GM18868 (cell line): ENCODE results near the gene SYNCRIP.
A peak's percentile ranks its signal among the peaks of the same experiment; 100 is the strongest.
"Not testable (repeated sequence)": the region's sequence is repeated elsewhere in the genome, so short reads cannot be mapped to it uniquely, and the experiment has no call there.

Experiments used
- ATAC-seq: cut with Tn5 transposase; IDR thresholded peaks from one replicate; pipeline ENCODE4 v1.9.1; 2021; ENCODE audit warnings: mild to moderate bottlenecking, moderate library complexity; ENCODE audit not compliant: unreplicated experiment

SYNCRIP gene

GRCh38 chr6:85670573-85670972 lies 27.9 kb upstream of the SYNCRIP start:
- ATAC-seq = no peak

DNA sequence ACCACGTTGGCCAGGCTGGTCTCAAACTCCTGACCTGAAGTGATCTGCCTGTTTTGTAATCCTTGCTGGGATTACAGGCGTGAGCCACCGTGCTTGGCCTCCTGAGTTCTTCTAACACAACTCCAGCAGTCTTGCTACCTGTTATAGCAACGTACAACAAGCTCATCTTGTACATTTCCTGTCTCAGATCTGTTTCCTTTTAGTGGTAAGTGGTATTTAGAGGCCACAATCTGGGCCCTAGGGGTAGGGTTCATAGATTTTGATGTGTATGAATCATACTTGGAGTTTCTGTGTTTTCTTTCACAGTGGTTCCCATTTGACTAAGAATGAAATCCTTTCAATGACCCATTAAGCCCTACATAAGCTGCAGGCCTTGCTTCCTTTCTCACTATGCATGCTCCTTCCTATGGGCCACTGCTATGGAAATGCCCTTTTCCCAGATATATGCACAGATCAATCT lies 27.1 kb upstream of the SYNCRIP start:
- peak; percentile 96 for ATAC-seq

DNA sequence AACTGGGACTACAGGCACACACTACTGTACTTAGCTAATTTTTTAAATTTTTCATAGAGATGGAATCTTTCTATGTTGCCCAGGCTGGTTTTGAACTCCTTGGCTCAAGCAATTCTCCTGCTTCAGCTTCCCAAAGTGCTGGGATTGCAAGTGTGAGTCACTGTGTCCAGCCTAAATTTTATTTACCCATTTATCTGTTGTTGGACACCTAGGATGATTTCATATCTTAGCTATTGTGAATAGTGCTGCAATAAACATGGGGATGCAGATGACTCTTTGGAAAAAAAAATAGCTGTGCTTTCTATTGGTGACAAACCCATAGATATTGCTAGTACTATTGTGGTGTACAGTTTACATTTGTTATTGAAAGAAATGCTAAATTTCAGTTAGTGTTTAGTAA lies 19.6 kb upstream of the SYNCRIP start:
- ATAC-seq = no peak

DNA sequence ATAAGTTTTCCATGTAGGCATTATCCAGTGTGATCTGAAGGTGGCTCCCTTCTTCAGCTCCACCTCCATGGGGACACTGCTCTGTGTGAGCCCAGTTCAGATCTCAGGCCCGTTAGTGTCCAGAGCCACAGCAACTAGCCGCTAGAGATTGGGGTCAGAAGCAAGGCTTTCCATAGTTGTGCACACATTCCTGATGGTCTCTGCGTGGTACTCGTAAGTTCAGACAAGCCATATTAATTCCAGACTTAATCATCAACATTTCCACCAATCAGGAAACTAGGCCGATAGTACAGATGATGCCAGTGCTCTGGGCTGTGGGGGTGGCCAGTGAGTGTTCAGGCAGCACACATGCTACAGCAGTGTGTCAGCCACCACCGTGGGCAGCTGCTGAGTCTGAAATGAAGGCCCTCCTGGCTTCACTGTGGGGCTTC lies 17.5 kb upstream of the SYNCRIP start:
- no peak for ATAC-seq

GRCh38 chr6:85650606-85651005 lies 7.9 kb upstream of the SYNCRIP start:
- ATAC-seq = no peak

DNA sequence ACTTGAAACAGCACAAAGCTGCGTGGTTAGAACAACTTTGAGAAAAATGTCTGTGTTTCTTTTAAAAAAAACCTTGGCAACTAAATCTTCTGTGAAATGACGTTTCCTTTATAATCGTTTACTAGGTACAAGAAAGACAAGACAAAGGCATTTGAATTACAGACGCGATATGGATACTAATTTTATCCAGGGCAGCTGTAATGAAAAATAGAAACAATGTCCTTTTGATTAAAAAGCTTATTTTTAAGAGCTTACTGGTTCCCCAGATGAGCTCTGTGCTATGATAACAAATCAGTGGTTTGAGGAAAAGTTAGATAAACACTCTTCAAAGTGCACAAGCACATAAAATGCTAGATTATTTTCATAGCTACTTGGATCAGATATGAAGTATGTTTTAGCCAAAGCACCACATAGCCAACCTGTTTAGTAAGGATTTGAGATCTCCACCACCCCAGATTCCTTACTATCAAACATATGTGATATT lies 1.6 kb upstream of the SYNCRIP start:
- ATAC-seq = no peak

GRCh38 chr6:85643537-85644278 lies 1.0 kb upstream of the SYNCRIP start:
- peak; percentile 55 for ATAC-seq

DNA sequence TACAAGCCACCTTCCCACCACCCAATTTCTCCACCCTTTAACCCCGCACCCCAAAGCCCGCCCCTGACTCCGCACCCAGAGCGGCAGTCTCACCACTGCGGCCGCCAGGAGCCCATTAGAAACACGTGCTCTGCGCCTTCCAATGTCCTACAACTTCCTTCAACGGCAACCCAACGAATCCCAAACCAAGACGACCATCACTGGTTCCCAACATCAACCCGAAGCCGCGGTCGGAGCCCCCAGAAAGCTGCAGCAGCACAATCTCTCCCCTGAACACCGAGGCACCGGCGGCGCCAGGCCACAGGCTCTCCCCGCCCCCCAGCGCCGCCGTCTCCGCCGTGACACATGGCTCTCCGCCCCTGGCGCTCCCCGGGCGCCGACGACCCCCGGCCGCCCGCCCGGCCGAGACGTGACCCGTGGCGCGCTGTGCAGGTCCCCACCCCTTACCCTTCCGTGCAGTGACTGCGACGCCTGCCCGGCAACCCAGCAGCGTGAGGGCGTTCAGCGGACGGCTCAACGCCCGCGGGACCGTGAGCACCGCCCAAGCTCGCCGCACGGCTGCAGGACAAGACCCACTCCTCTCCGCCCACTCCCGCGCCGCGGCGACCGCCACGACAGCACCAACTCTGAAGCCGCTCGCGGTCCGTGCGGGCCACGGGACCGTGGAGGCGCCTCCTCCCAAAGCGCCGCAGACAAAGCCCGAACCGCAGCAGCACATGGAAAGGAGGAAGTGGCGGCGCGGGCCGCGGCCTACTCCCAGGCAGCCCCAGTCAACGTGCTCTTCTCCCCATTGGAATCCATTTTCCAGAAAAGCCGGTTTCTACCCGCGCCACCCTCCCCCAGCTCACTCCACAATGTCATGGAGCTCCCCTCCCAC lies 551 bp downstream of the SYNCRIP start:
- ATAC-seq = no peak

DNA sequence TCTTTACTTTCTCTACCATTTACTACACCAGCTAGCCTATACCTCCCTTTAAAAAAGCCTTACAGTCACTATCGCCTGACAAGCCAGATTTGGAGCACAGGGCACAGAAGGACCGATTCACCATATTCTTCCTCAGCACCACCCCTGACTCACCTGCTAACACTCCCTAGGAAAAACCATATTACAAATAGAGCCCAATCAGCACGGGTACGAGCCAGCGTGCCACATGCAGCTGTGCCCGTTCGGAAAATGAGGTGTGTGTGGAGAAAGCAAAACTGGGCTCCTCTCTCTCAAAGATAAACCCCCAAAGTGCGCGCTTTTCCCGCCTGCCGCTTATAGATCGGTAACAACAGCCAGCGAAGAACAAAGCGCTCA lies 1.2 kb downstream of the SYNCRIP start:
- no peak for ATAC-seq

- ATAC-seq = no peak
Measured at GRCh38 chr6:85640821-85641220, 1.9 kb downstream of the SYNCRIP start.

DNA sequence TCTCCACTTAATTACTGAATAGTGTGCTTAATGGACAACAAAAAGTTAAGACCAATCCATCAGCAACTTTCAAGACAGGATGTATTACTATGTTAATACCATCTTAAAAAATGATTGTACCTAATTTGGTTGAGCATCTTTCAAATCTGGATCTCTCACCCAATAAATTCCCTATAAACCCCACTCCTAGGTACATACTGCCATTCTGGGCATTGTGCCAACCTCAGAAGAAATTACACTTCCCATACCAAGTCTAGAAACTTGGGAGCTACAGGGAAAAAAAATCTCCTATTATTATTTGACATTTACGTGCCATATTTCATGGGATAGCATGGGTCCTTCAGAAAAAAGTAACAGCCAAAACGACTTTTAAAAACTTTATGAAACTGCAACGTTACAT lies 5.1 kb downstream of the SYNCRIP start:
- no peak for ATAC-seq

GRCh38 chr6:85632164-85632942 lies 10.3 kb downstream of the SYNCRIP start:
- no peak for ATAC-seq

GRCh38 chr6:85631117-85631516 lies 11.6 kb downstream of the SYNCRIP start:
- not testable (repeated sequence) for ATAC-seq

GRCh38 chr6:85628353-85628752 lies 14.3 kb downstream of the SYNCRIP start:
- no peak for ATAC-seq

GRCh38 chr6:85620308-85620707 lies 22.4 kb downstream of the SYNCRIP start:
- no peak for ATAC-seq

DNA sequence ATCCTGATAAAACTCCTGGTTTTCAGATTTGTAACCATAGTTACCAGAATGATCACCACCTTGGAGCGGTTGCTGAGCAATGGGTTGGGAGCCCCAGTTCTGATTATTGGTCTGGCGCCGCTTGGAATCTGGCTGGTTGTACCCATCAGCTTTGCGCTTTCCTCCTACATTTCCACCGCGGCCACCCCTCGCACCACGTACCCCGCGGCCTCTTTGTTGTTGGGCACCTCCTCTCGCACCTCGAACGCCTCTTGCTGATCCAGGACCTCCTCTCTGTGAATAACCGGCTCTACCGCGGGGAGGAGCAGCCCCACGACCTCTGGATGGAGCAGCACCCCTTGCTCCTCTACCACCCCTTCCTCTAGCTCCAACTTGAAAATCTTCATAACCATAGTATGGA lies 27.9 kb downstream of the SYNCRIP start:
- no peak for ATAC-seq

DNA sequence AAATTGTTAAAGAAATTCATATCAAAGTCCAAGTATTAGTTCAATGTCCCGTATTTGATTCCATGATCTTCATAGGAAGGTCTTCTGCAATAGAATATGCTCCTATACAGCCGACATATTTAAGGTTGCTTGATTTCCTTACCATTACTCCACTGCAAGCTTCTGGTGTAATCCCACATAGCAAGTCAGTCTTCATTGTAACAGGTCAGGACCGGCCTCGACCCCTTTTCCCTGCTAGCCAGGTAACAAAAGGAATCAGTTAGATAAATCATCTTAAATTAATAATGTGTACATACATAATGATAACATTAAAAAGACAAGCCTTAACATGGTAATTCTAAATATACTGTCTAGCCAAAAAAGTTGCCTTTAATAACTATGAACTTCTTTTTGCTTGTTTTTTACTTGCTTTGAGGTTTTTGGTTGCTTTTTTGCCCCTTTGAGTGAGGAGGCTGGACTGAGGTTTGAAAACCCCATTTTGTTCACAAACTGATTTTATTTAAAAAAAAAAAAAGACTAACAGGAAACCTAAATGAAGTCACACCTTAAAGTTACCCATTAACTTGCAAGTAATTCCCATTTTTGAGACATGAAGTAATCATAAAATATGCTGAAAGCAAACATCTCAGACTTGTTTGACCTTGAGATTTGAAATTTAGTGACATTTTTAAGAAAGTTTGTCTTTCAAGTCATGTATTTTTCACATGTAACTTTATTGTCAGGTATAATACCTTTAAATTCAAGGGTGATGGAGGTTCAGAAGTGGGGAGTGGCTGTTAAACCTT lies 29.8 kb downstream of the SYNCRIP start:
- no peak for ATAC-seq

- ATAC-seq = no peak
Measured at GRCh38 chr6:85610182-85610895, 32.3 kb downstream of the SYNCRIP start.

DNA sequence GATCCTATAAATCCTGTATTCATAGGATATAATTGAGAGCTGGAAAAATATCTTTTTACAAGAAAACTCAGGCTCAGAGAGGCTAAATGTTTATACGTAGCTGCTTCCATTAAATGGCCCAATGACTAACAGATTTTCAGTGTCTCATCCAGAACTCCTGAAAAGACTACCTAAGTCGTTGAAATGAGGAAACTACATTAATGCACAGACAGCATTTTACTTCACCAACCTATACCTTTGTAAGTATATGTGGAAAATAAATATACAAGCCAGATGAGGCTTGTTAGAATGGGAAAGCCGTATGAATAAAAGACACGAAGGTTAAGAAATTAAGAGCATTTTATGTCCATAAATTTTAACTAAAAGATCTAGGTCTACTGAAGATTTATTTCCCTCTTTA lies 40.6 kb downstream of the SYNCRIP start:
- no peak for ATAC-seq
